ENCODE data around the gene GRIK5. TPM values are rescaled to one million over a fixed set of nuclear protein-coding genes. Genes with fewer than 3 reads are reported as not detected.
A peak's percentile ranks its signal among the peaks of the same experiment; 100 is the strongest.

GRIK5 gene
- polyA plus RNA-seq, 1 donor from 2014 or later, result 22.4 TPM

GRCh38 chr19:42065511-42065910 lies 4.5 kb downstream of the GRIK5 start:
- no peak overlapping the region for H2AFZ ChIP-seq (ENCODE audit: low read depth, low read length)
- no peaks in the 10 kb centered on the region for H3K9me3 ChIP-seq (ENCODE audit: low read length)
- H3K27me3 ChIP-seq (ENCODE audit: insufficient read depth, low read depth, low read length), result no peaks in the 10 kb centered on the region
- peak overlapping the region; percentile 90 for H3K4me3 ChIP-seq (ENCODE audit: low read length)
- H3F3A ChIP-seq (ENCODE audit: insufficient read depth, low read length, poor library complexity, severe bottlenecking), result peaks cover 3% of the 10 kb centered on the region
- no peaks in the 10 kb centered on the region for H4K20me1 ChIP-seq (ENCODE audit: insufficient read depth)
- H3K9ac ChIP-seq (ENCODE audit: low read length), result peak overlapping the region; percentile 96
- H3K4me2 ChIP-seq (ENCODE audit: low read length), result no peak overlapping the region
- no peaks in the 10 kb centered on the region for H3K36me3 ChIP-seq (ENCODE audit: insufficient read depth, low read length)
- peak overlapping the region; percentile 92 for H3K27ac ChIP-seq (ENCODE audit: low read length)
- peaks cover 52% of the 10 kb centered on the region for H3K79me2 ChIP-seq (replicated peaks; ENCODE audit: insufficient read depth, low read length)
- no peak for TF ChIP-seq TAF1 (IDR thresholded peaks at IDR 0.05; ENCODE audit: low read depth)
- no peak for TF ChIP-seq MXI1 (conservative IDR thresholded peaks at IDR 0.05; ENCODE audit: poor library complexity, severe bottlenecking)
- H3K9me2 ChIP-seq (ENCODE audit: insufficient read depth, low read length), result no peaks in the 10 kb centered on the region

GRCh38 chr19:42065051-42065450 lies 5.0 kb downstream of the GRIK5 start:
- H3K9ac ChIP-seq (ENCODE audit: low read length), result no peak overlapping the region
- peaks cover 48% of the 10 kb centered on the region for H3K79me2 ChIP-seq (replicated peaks; ENCODE audit: insufficient read depth, low read length)
- H3K27ac ChIP-seq (ENCODE audit: low read length), result no peak overlapping the region
- H3K9me3 ChIP-seq (ENCODE audit: low read length), result no peaks in the 10 kb centered on the region
- no peaks in the 10 kb centered on the region for H3K9me2 ChIP-seq (ENCODE audit: insufficient read depth, low read length)
- H3F3A ChIP-seq (ENCODE audit: insufficient read depth, low read length, poor library complexity, severe bottlenecking), result peaks cover 3% of the 10 kb centered on the region
- no peak overlapping the region for H3K4me2 ChIP-seq (ENCODE audit: low read length)
- H3K27me3 ChIP-seq (ENCODE audit: insufficient read depth, low read depth, low read length), result no peaks in the 10 kb centered on the region
- H3K36me3 ChIP-seq (ENCODE audit: insufficient read depth, low read length), result no peaks in the 10 kb centered on the region
- TF ChIP-seq TAF1 (IDR thresholded peaks at IDR 0.05; ENCODE audit: low read depth) (no peak), RAD21 (conservative IDR thresholded peaks at IDR 0.05) (no peak), REST (IDR thresholded peaks at IDR 0.05; ENCODE audit: borderline replicate concordance) (no peak), EP300 (conservative IDR thresholded peaks at IDR 0.05; ENCODE audit: poor library complexity, severe bottlenecking) (no peak), CTCF (IDR thresholded peaks at IDR 0.05; ENCODE audit: poor library complexity, severe bottlenecking) (no peak), SMC3 (conservative IDR thresholded peaks at IDR 0.05; ENCODE audit: poor library complexity) (no peak), POLR2AphosphoS5 (IDR thresholded peaks at IDR 0.05) (no peak), EZH2 (IDR thresholded peaks at IDR 0.05; ENCODE audit: borderline replicate concordance, insufficient read depth, low read length, poor library complexity, severe bottlenecking) (no peak), MXI1 (conservative IDR thresholded peaks at IDR 0.05; ENCODE audit: poor library complexity, severe bottlenecking) (no peak)
- no peak overlapping the region for H2AFZ ChIP-seq (ENCODE audit: low read depth, low read length)
- H3K4me3 ChIP-seq (ENCODE audit: low read length), result peak overlapping the region; percentile 90
- no peaks in the 10 kb centered on the region for H4K20me1 ChIP-seq (ENCODE audit: insufficient read depth)

- Histone ChIP-seq H3K27ac (ENCODE audit: low read length) (no peak overlapping the region), H3F3A (ENCODE audit: insufficient read depth, low read length, poor library complexity, severe bottlenecking) (peaks cover 3% of the 10 kb centered on the region), H3K27me3 (ENCODE audit: insufficient read depth, low read depth, low read length) (no peaks in the 10 kb centered on the region), H3K4me2 (ENCODE audit: low read length) (no peak overlapping the region), H3K79me2 (replicated peaks; ENCODE audit: insufficient read depth, low read length) (peaks cover 43% of the 10 kb centered on the region), H3K9ac (ENCODE audit: low read length) (no peak overlapping the region), H2AFZ (ENCODE audit: low read depth, low read length) (no peak overlapping the region), H4K20me1 (ENCODE audit: insufficient read depth) (no peaks in the 10 kb centered on the region), H3K9me2 (ENCODE audit: insufficient read depth, low read length) (no peaks in the 10 kb centered on the region), H3K4me3 (ENCODE audit: low read length) (no peak overlapping the region), H3K36me3 (ENCODE audit: insufficient read depth, low read length) (no peaks in the 10 kb centered on the region), H3K9me3 (ENCODE audit: low read length) (no peaks in the 10 kb centered on the region)
- TF ChIP-seq POLR2AphosphoS5 (IDR thresholded peaks at IDR 0.05), result no peak
- TF ChIP-seq SMC3 (conservative IDR thresholded peaks at IDR 0.05; ENCODE audit: poor library complexity), result no peak
- no peak for TF ChIP-seq REST (IDR thresholded peaks at IDR 0.05; ENCODE audit: borderline replicate concordance)
- TF ChIP-seq TAF1 (IDR thresholded peaks at IDR 0.05; ENCODE audit: low read depth), result no peak
- TF ChIP-seq RAD21 (conservative IDR thresholded peaks at IDR 0.05), result no peak
- no peak for TF ChIP-seq MXI1 (conservative IDR thresholded peaks at IDR 0.05; ENCODE audit: poor library complexity, severe bottlenecking)
- no peak for TF ChIP-seq EP300 (conservative IDR thresholded peaks at IDR 0.05; ENCODE audit: poor library complexity, severe bottlenecking)
- no peak for TF ChIP-seq CTCF (IDR thresholded peaks at IDR 0.05; ENCODE audit: poor library complexity, severe bottlenecking)
- no peak for TF ChIP-seq EZH2 (IDR thresholded peaks at IDR 0.05; ENCODE audit: borderline replicate concordance, insufficient read depth, low read length, poor library complexity, severe bottlenecking)
These were observed 5.6 kb downstream of the GRIK5 start for GRCh38 chr19:42064432-42064831.
